Liver (tissue), 9 donors: ENCODE data around the gene NUCKS1. TPM values are rescaled to one million over a fixed set of nuclear protein-coding genes. Genes with fewer than 3 reads are reported as not detected.

Experiments
- DNase-seq: peaks from one replicate; pipeline ENCODE4 v3.0.0-alpha.2; 2017; ENCODE audit warnings: low spot score
- H3K27ac ChIP-seq, 2 donors: one replicate each; pipeline ENCODE4 v1.7.0; 2013; ENCODE audit warnings: inconsistent platforms in 2 of 2, low read length in 2 of 2, control low read depth in 1 of 2, low read depth in 1 of 2, mild to moderate bottlenecking in 1 of 2
- H3K27me3 ChIP-seq, 4 donors: one replicate each; pipeline versions ENCODE4 v1.6.1 to v1.7.0; 2013; ENCODE audit warnings: low read length in 3 of 4, inconsistent platforms in 1 of 4, mild to moderate bottlenecking in 1 of 4, moderate library complexity in 1 of 4; ENCODE audit not compliant: control insufficient read depth in 4 of 4, insufficient read depth in 4 of 4
- H3K36me3 ChIP-seq, 4 donors: one replicate each; pipeline versions ENCODE4 v1.6.1 to v1.7.0; 2013; ENCODE audit warnings: low read length in 3 of 4, mild to moderate bottlenecking in 3 of 4, low read depth in 1 of 4, moderate library complexity in 1 of 4; ENCODE audit not compliant: control insufficient read depth in 4 of 4, insufficient read depth in 3 of 4
- H3K4me1 ChIP-seq, 4 donors: one replicate each; pipeline versions ENCODE4 v1.6.1 to v1.7.0; 2013; ENCODE audit warnings: low read length in 3 of 4, mild to moderate bottlenecking in 3 of 4, moderate library complexity in 1 of 4; ENCODE audit not compliant: control insufficient read depth in 4 of 4, insufficient read depth in 4 of 4
- H3K4me3 ChIP-seq, 3 donors: one replicate each; pipeline versions ENCODE4 v1.6.1 to v1.7.0; 2013; ENCODE audit warnings: low read length in 3 of 3, control low read depth in 1 of 3, low read depth in 1 of 3, mild to moderate bottlenecking in 1 of 3
- H3K9ac ChIP-seq, 2 donors: one replicate each; pipeline ENCODE4 v1.7.0; 2013; ENCODE audit warnings: low read length in 2 of 2, mild to moderate bottlenecking in 2 of 2, moderate library complexity in 2 of 2, control low read depth in 1 of 2, low read depth in 1 of 2
- H3K9me3 ChIP-seq, 4 donors: one replicate each; pipeline versions ENCODE4 v1.6.1 to v1.7.0; 2013; ENCODE audit warnings: low read length in 3 of 4; ENCODE audit not compliant: control insufficient read depth in 4 of 4
- ATF3 ChIP-seq: IDR thresholded peaks from 2 replicates; pipeline ENCODE4 v1.6.1; 2016; ENCODE audit warnings: antibody characterized with exemption
- EGR1 ChIP-seq, 2 donors: IDR thresholded peaks; 2 replicates each; pipeline ENCODE4 v1.6.1; 2016 to 2018; ENCODE audit warnings: antibody characterized with exemption in 2 of 2, low read depth in 2 of 2
- FOXA1 ChIP-seq: IDR thresholded peaks from 2 replicates; pipeline ENCODE4 v1.6.1; 2016; ENCODE audit warnings: antibody characterized with exemption
- FOXA2 ChIP-seq: IDR thresholded peaks from 2 replicates; pipeline ENCODE4 v1.6.1; 2016; ENCODE audit warnings: antibody characterized with exemption
- GABPA ChIP-seq, 2 donors: IDR thresholded peaks in 1 of 2; conservative IDR thresholded peaks in 1 of 2; 2 replicates each; pipeline ENCODE4 v1.6.1; 2016; ENCODE audit warnings: antibody characterized with exemption in 2 of 2, mild to moderate bottlenecking in 1 of 2, moderate library complexity in 1 of 2
- HNF4A ChIP-seq, 2 donors: conservative IDR thresholded peaks; 2 replicates each; pipeline ENCODE4 v1.6.1; 2016; ENCODE audit warnings: antibody characterized with exemption in 2 of 2, mild to moderate bottlenecking in 2 of 2
- HNF4G ChIP-seq: IDR thresholded peaks from 2 replicates; pipeline ENCODE4 v1.6.1; 2016; ENCODE audit warnings: antibody characterized with exemption
- JUND ChIP-seq, 2 donors: IDR thresholded peaks; 2 replicates each; pipeline ENCODE4 v1.6.1; 2016; ENCODE audit warnings: antibody characterized with exemption in 2 of 2
- NR2F2 ChIP-seq: IDR thresholded peaks from 2 replicates; pipeline ENCODE4 v1.6.1; 2016; ENCODE audit warnings: antibody characterized with exemption
- RAD21 ChIP-seq, 2 donors: IDR thresholded peaks; 2 replicates each; pipeline ENCODE4 v1.6.1; 2016; ENCODE audit warnings: antibody characterized with exemption in 2 of 2, mild to moderate bottlenecking in 2 of 2
- REST ChIP-seq: IDR thresholded peaks from 2 replicates; pipeline ENCODE4 v1.6.1; 2016; ENCODE audit warnings: antibody characterized with exemption, mild to moderate bottlenecking
- RXRA ChIP-seq, 2 donors: IDR thresholded peaks; 2 replicates each; pipeline ENCODE4 v1.6.1; 2017 to 2018; ENCODE audit warnings: antibody characterized with exemption in 2 of 2, mild to moderate bottlenecking in 1 of 2
- SP1 ChIP-seq: IDR thresholded peaks from 2 replicates; pipeline ENCODE4 v1.6.1; 2018; ENCODE audit warnings: antibody characterized with exemption, mild to moderate bottlenecking
- TAF1 ChIP-seq: conservative IDR thresholded peaks from 2 replicates; pipeline ENCODE4 v1.6.1; 2016; ENCODE audit warnings: antibody characterized with exemption, mild to moderate bottlenecking
- YY1 ChIP-seq: IDR thresholded peaks from 2 replicates; pipeline ENCODE4 v1.6.1; 2016; ENCODE audit warnings: antibody characterized with exemption, mild to moderate bottlenecking
- WGBS: extraction: QIAGEN DNeasy Blood & Tissue Kit; methylation state at CpG from one replicate; pipeline ENCODE4 v1.1.7; 2013; 5-methylcytosine and 5-hydroxymethylcytosine counted together
- polyA plus RNA-seq, 2 donors: library from polyadenylated mRNA; stranded (reverse) in 1 of 2; unstranded in 1 of 2; fragments of 200-250 nt in 1 of 2; fragments of >200 nt in 1 of 2; fragmentation: Nextera tagmentation in 1 of 2; extraction: Ambion mirVana in 1 of 2; gene quantifications; one replicate each; pipeline versions ENCODE4 v1.2.1 to v1.2.3, GENCODE V29; 2013 to 2015
- total RNA-seq, 2 donors: library from RNA; depleted of rRNA; stranded (reverse); fragments of >200 nt; gene quantifications; one replicate each; pipeline ENCODE4 v1.2.3, GENCODE V29; 2014
- TF ChIP-seq, protein P1 (sequence below): fragments of 150-350 bp; IDR thresholded peaks from 2 replicates; pipeline ENCODE4 v1.5.1; 2017; ENCODE audit warnings: improper control_type of control experiment, low read depth, low read length; ENCODE audit not compliant: missing input control
- TF ChIP-seq, protein P2 (sequence below): IDR thresholded peaks from 2 replicates; pipeline ENCODE4 v1.6.1; 2016; ENCODE audit warnings: antibody characterized with exemption
- TF ChIP-seq, protein P3 (sequence below): IDR thresholded peaks from 2 replicates; pipeline ENCODE4 v1.6.1; 2016; ENCODE audit warnings: antibody characterized with exemption
- donor health status: healthy.
- donor health status: healthy.
- donor health status: healthy.
- donor health status: healthy.
- donor health status: healthy.

The NUCKS1 gene
- total and polyA plus RNA-seq, 4 donors = 27.0 to 86.1 (median 42.6) TPM

DNA sequence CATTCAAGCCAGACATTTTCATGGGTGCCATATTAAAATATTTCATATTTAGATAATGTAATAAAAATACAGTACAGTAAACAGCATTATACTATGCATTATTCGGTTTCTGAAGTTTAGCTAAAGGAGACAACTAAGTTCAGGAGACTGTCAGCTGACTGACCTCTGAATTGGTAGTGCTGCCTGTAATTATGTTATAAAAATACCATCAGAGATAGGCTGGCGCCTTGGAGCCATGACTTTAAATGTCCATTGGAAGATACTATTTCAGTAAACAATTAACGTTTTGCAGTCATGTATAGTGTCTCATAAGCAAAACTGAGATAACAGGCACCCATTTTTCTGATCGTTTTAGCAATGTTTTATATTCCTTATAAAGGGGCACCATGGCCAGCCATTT, 36.6 kb upstream of the NUCKS1 start:
- H3K27me3 ChIP-seq = no peaks in the 10 kb centered on the region
- TF ChIP-seq TAF1 = no peak
- TF ChIP-seq EGR1 (IDR thresholded peaks at IDR 0.05; ENCODE audit: low read depth in 2 of 2) = no peak
- no peak for TF ChIP-seq RXRA (IDR thresholded peaks at IDR 0.05)
- TF ChIP-seq, protein P1, sequence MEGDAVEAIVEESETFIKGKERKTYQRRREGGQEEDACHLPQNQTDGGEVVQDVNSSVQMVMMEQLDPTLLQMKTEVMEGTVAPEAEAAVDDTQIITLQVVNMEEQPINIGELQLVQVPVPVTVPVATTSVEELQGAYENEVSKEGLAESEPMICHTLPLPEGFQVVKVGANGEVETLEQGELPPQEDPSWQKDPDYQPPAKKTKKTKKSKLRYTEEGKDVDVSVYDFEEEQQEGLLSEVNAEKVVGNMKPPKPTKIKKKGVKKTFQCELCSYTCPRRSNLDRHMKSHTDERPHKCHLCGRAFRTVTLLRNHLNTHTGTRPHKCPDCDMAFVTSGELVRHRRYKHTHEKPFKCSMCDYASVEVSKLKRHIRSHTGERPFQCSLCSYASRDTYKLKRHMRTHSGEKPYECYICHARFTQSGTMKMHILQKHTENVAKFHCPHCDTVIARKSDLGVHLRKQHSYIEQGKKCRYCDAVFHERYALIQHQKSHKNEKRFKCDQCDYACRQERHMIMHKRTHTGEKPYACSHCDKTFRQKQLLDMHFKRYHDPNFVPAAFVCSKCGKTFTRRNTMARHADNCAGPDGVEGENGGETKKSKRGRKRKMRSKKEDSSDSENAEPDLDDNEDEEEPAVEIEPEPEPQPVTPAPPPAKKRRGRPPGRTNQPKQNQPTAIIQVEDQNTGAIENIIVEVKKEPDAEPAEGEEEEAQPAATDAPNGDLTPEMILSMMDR = no peak
- no peak for TF ChIP-seq ATF3
- TF ChIP-seq HNF4A (conservative IDR thresholded peaks at IDR 0.05) = no peak
- TF ChIP-seq JUND (IDR thresholded peaks at IDR 0.05) = no peak
- no peak for TF ChIP-seq FOXA1
- TF ChIP-seq HNF4G = no peak
- TF ChIP-seq GABPA (IDR thresholded peaks at IDR 0.05 in 1 of 2, conservative IDR thresholded peaks at IDR 0.05 in 1 of 2) = no peak
- TF ChIP-seq, protein P2, sequence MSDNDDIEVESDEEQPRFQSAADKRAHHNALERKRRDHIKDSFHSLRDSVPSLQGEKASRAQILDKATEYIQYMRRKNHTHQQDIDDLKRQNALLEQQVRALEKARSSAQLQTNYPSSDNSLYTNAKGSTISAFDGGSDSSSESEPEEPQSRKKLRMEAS = no peak
- no peak for TF ChIP-seq RAD21 (IDR thresholded peaks at IDR 0.05)
- no peak for TF ChIP-seq NR2F2
- no peak for TF ChIP-seq SP1
- TF ChIP-seq FOXA2 = no peak
- no peak for TF ChIP-seq REST
- TF ChIP-seq, protein P3, sequence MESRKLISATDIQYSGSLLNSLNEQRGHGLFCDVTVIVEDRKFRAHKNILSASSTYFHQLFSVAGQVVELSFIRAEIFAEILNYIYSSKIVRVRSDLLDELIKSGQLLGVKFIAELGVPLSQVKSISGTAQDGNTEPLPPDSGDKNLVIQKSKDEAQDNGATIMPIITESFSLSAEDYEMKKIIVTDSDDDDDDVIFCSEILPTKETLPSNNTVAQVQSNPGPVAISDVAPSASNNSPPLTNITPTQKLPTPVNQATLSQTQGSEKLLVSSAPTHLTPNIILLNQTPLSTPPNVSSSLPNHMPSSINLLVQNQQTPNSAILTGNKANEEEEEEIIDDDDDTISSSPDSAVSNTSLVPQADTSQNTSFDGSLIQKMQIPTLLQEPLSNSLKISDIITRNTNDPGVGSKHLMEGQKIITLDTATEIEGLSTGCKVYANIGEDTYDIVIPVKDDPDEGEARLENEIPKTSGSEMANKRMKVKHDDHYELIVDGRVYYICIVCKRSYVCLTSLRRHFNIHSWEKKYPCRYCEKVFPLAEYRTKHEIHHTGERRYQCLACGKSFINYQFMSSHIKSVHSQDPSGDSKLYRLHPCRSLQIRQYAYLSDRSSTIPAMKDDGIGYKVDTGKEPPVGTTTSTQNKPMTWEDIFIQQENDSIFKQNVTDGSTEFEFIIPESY = no peak
- TF ChIP-seq YY1 = no peak
- no peak for DNase-seq
- no peaks in the 10 kb centered on the region for H3K36me3 ChIP-seq
- H3K4me1 ChIP-seq = peaks cover 0 to 7% (median under 1%) of the 10 kb centered on the region in 4 donors
- no peaks in the 10 kb centered on the region for H3K9me3 ChIP-seq
- no peak overlapping the region for H3K9ac ChIP-seq
- 59% methylated on average over 4 of the region's 4 CpGs for WGBS
- no peak overlapping the region for H3K27ac ChIP-seq
- H3K4me3 ChIP-seq = no peak overlapping the region
